Activated CD4-positive, alpha-beta T cell treated with anti-CD3 and anti-CD28 coated beads for 24 hours (primary cell): Measurements from ENCODE around the gene GAST.
"Not testable (repeated sequence)": the region's sequence is repeated elsewhere in the genome, so short reads cannot be mapped to it uniquely, and the experiment has no call there.

Source experiments
- DNase-seq, 2 donors: peaks; one replicate each; pipeline ENCODE4 v3.0.0-alpha.2; 2020; ENCODE audit warnings: low read depth in 2 of 2

The GAST gene

GRCh38 chr17:41711669-41712400 lies at the start of gene GAST:
Gene GAST (plus strand): TSS chr17:41712331. CDS start chr17:41715437, 3,106 bp downstream.
- DNase-seq, result no peak

GRCh38 chr17:41663451-41664171 lies 48.5 kb upstream of the GAST start:
- DNase-seq, result no peak

DNA sequence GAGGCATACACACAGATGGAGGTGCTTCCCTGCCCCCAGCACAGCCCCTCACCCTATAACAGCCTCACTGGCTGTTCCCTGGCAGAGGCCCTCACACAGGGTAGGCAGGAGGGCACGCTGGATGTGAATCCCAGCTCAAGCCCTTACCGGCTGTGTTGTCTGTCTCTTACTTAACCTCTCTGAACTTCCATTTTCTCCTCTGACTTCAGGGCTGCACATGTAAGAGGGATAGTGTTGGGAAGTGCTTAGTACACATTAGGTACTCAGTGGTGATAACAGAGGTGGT lies 48.0 kb upstream of the GAST start:
- DNase-seq, result no peak

- DNase-seq, result no peak
Observed at GRCh38 chr17:41664587-41665565, 47.3 kb upstream of the GAST start.

DNA sequence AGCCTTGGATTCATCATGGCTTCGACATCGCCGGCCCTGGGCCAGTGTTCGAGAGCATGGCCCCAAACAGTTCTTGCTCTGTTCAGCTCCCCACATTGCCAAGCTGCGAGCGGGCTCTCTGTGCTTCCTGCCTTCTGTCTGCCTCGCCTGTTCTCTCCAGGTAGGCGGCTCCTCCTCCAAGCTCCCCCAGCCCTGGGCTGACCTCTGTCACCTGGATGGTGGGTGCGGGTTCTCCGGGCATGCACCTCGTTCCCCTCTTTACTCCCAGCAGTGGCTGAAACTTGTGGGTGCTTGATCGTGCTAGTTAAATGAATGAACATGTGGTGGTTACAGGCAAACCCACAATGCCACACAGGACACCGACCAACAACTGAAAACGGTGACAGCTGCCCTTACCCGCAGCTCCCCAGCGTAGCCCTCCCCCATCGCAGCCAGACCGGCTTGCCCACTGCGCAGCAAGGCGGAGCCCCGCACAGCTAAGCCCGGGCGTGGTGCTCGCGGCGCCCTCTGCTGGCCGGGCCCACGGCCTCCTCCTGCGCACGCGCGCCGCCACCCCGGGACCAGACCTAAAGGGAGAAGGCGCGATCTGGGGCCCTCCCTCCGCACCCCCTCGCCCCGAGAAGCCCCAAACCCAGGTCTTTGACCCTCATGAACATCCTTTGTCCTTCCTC lies 46.4 kb upstream of the GAST start:
- peak; percentile 84 to 85 for DNase-seq

- DNase-seq, result peak; percentile 45 to 60
Observed at GRCh38 chr17:41666237-41666641, 45.9 kb upstream of the GAST start.

DNA sequence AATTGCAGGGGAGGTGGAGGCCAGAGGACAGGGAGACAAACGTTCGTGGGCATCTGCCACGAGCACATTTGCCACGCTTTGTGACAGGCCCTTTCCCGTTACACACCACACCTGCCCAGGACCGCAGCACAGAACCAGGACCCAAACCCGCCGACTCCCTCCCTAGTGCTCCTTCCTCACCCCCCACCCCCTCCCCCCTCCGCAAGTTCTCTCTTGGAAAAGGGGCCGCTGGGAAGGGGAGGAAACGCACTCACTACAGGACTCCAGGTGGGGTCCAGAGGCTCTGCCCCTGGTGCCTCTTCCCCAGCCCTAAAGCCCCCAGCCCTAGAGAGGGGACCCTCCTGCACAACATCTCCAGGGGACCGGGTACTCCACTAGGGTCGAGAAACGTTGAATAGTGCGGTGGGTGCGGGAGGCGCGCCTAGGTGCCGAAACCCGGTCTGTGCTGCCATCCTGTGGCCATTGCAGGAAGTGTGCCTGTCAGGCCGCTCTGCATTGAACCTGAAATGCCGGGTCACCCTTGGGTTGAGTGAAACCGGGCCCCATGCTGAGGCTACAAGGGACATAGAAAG lies 45.3 kb upstream of the GAST start:
- peak; percentile 85 to 94 for DNase-seq

GRCh38 chr17:41667280-41668041 lies 44.7 kb upstream of the GAST start:
- DNase-seq, result no peak

DNA sequence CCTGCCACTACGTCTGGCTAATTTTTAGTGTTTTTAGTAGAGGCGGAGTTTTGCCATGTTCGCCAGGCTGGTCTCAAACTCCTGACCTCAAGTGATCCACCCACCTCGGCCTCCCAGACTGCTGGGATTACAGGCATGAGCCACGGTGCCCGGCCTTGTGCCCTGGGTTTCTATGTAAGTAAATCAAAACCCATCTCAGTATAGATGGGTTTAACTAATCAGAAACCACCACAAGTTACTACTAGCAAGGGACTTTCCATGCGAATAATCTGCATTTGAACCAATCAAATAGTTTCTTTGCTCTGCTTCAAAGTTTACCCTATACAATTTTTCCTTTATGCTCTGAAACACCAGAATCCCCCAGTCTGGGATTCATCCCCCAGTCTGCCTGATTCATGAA lies 40.0 kb upstream of the GAST start:
- no peak for DNase-seq

DNA sequence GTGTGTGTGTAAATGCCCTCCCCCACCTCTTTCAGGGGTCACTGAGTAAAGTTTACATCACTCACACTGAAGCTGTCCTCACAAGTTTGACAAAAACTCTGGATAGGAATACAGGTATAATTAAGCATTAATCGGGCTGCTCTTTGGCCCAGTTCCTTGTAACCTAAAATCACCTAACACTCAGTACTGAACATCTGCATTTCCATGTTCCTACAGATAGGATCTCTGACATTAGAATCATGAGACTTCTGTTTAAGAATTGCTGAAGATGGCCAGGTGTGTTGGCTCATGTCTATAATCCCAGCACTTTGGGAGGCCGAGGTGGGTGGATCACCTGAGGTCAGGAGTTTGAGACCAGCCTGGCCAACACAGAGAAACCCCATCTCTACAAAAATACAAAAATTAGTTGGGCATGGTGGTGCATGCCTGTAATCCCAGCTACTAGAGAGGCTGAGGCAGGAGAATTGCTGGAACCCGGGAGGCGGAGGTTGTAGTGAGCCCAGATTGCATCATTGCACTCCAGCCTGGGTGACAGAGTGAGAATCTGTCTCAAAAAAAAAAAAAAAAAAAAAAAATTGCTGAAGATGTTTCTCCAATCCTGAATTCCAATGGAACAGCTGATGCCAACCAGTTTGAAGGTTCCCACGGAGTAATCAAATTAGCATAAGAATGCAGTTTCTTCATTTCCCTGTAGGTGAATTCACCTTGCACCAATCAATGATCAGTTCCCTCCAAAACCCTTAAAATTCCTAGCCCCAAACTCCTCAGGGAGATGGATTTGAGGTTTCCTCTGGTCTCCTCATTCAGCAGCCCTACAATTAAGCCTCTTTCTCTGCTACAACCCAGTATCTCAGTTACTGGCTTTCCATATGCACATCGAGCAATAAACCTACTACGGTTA lies 36.7 kb upstream of the GAST start:
- DNase-seq, result not testable (repeated sequence)

DNA sequence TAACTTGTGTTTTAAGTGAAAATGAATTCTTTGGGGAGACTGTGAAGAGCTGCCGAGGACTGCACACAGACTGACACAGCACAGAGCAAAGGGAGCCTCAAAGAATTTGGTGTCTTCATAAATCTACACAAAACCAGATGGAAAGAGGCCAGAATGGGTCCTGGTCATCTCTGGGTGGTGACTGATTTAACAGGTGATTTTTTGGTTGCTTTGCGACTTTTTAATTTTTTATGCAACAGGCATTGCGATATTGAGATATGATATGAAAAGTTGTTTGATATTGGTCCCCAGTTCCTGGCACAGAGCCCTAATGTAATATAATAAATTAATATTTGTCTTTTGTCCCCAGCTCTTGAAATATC lies 36.1 kb upstream of the GAST start:
- no peak for DNase-seq

DNA sequence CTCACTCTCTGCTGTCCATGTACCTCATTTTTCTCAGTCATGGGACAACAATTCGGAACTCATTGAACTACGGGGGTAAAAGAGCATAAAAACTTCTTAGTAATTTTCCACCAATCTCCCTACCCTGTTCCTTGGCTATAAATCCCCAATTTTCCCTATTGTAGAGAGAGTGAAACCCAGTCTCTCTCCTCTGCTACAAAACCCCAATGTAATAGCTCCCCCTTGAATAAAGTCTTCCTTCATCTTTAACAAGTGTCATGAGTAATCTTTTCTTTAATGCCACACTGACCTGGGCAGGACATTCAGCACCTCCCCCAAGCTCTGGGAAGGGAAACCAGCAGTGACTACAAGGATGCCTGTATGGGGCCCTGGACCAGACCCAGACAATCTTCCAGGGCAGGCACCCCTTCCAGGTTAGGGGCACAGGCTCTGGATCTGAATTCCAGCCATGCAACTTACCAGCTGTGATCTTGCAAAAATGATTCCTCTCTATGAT lies 33.7 kb upstream of the GAST start:
- DNase-seq, result no peak

- peak in 1 of 2 donors; percentile 31 for DNase-seq
Observed at GRCh38 chr17:41678907-41679739, 33.0 kb upstream of the GAST start.

DNA sequence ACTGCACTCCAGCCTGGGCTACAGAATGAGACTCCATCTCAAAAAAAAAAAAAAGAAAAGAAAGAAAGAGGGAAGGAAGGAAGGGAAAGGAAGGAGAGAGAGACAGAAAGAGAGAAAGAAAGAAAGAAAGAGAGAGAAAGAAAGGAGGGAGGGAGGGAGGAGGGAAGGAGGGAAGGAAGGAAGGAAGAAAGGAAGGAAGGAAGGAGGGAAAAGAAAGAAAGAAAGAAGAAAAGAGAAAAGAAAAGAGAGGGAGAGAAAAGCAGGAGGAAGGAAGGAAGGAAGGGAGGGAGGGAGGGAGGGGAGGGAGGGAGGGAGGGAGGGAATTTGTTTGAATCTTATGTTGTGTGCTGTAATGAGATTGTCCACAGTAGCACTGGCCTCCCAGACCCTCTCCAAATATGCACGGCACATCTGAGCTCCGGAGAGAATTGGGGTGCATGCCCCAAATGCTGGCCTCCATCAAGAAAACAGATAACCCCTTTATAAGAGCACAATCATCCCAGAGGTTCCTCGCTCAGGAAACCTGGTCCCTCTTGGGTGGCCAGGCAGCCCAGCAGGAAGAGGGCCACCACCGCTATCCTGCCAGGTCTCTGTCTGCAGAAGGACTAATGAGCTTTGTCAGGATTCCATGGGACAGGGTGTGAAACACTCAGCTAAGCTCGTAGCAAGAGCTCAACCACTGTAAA lies 32.2 kb upstream of the GAST start:
- no peak for DNase-seq

DNA sequence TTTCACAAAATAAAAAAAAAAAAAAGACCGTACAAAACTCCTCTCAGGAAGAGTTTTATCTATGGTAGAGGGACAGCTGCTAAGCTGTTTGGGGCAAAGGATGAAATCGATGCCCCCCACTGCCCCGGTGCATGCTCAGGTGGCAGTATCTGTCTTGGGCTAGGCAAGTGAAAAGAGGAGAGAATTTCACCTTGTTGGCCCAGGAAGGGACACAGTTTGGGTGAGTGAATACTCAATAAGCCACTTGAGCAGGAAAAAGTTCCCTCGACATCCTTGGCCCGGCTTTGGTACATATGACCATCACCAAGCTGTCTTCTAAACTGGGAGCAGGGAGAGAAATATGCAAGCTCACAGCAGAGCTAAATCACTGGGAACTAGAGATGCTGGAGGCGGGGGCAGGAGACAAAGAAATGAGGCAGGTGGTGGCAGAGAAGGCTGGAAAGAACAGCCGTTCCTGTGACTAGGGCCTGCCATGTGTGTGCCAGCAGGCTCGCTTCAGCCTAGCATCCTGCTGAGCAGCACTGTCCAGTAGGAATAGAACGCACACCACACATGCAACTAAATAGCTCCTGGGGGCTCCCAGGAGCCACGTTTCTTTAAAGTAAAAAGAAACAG lies 31.6 kb upstream of the GAST start:
- DNase-seq, result no peak

DNA sequence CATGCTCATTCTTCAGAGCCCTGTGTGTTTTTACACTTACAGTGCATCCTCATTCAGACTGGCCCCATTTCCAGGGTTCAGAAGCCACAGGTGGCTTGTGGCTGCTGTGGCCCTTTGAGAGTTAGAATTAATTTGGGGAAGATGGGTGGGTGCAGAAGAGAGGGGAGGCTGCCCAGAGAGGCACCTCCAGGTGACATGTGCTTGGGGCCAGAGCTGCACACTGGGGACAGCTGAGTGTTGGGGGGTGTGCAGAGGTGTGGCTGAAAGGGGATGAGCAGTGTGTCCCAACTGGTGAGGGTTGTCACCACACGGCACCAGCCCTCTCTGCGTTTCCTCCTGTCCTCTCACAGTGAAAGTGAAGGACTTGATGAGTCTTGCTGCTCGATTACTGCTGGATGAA lies 30.4 kb upstream of the GAST start:
- DNase-seq, result no peak

DNA sequence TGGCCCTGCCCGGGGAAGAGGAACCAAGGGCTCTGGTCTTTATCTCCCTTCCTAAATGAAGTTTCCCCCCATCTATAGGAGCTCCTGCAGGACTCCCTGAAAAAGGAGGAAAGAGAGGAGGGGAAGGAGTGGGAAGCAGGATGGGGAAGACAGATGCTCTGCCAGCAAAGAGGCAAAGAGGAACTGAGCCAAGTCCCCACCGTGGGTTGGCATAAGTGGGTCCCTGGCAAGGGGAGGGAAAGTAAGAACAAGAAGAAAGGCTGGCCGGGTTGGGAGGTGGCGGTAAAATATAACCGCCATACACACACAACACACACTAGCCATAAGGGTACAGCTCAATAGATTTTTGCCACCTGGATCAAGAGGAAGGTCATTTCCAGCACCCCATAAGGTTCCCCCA lies 29.5 kb upstream of the GAST start:
- no peak for DNase-seq
